Right atrium auricular region (tissue), 2 donors: ENCODE measurements around the gene EIF2AK2. TPM values are rescaled to one million over a fixed set of nuclear protein-coding genes. Genes with fewer than 3 reads are reported as not detected.

Experiments
- DNase-seq: peaks from one replicate; pipeline ENCODE4 v3.0.0-alpha.2; 2019; ENCODE audit warnings: low spot score
- H3K27ac ChIP-seq, 2 donors: fragments of 200-600 bp; sonication (generic); 1 replicate in 1 of 2; 2 replicates in 1 of 2; pipeline ENCODE4 v1.5.1; 2016 to 2019
- H3K27me3 ChIP-seq, 2 donors: fragments of 200-600 bp; sonication (generic); one replicate each; pipeline versions ENCODE4 v1.5.1 to v1.6.0; 2017 to 2019
- H3K36me3 ChIP-seq: fragments of 200-600 bp; sonication (generic); one replicate; pipeline ENCODE4 v1.5.1; 2016
- H3K4me1 ChIP-seq, 2 donors: fragments of 200-600 bp; sonication (generic); one replicate each; pipeline versions ENCODE4 v1.5.1 to v1.6.0; 2017 to 2019
- H3K4me3 ChIP-seq, 2 donors: fragments of 200-600 bp; sonication (generic); 1 replicate in 1 of 2; 2 replicates in 1 of 2; pipeline ENCODE4 v1.5.1; 2017 to 2019; ENCODE audit warnings: mild to moderate bottlenecking in 1 of 2, moderate library complexity in 1 of 2
- H3K9me3 ChIP-seq, 2 donors: fragments of 200-600 bp; sonication (generic); one replicate each; pipeline ENCODE4 v1.5.1; 2019
- total RNA-seq, 2 donors: library from RNA; depleted of rRNA; stranded (reverse); fragments of >200 nt; gene quantifications; one replicate each; pipeline ENCODE4 v1.1.0, GENCODE V29; 2016
- TF ChIP-seq, protein P1 (sequence below), 2 donors: fragments of 200-600 bp; sonication (generic); IDR thresholded peaks; one replicate each; pipeline ENCODE4 v1.5.1; 2019; ENCODE audit warnings: antibody characterized with exemption in 2 of 2

Gene EIF2AK2
- total RNA-seq, 2 donors from 2014 or later: 12.5 to 13.4 TPM

DNA sequence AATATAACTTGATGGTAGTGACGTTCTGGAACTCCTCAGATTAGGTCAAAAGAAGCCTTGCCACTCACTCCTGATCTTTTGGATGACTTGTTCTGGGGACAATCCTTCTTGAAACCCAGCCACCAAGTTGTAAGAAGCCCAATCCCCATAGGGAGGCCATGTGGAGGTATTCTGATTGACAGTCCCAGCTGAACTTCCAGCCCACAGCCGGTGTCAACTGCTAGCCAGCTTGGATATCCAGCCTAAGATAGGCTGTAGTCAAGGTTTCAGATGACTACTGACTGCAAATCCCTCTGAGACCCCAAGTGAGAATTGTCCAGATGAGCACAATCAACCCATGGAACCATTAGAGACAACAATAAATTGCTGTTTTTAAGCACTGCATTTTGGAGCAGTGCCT is 31.4 kb downstream of the EIF2AK2 start:
- H3K36me3 ChIP-seq: peaks cover 35% of the 10 kb centered on the region
- TF ChIP-seq, protein P1, sequence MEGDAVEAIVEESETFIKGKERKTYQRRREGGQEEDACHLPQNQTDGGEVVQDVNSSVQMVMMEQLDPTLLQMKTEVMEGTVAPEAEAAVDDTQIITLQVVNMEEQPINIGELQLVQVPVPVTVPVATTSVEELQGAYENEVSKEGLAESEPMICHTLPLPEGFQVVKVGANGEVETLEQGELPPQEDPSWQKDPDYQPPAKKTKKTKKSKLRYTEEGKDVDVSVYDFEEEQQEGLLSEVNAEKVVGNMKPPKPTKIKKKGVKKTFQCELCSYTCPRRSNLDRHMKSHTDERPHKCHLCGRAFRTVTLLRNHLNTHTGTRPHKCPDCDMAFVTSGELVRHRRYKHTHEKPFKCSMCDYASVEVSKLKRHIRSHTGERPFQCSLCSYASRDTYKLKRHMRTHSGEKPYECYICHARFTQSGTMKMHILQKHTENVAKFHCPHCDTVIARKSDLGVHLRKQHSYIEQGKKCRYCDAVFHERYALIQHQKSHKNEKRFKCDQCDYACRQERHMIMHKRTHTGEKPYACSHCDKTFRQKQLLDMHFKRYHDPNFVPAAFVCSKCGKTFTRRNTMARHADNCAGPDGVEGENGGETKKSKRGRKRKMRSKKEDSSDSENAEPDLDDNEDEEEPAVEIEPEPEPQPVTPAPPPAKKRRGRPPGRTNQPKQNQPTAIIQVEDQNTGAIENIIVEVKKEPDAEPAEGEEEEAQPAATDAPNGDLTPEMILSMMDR (IDR thresholded peaks at IDR 0.05): no peak
- no peaks in the 10 kb centered on the region for H3K9me3 ChIP-seq
- H3K27me3 ChIP-seq: no peaks in the 10 kb centered on the region
- H3K4me3 ChIP-seq: no peak overlapping the region
- DNase-seq: no peak
- no peaks in the 10 kb centered on the region for H3K4me1 ChIP-seq
- H3K27ac ChIP-seq: no peak overlapping the region

DNA sequence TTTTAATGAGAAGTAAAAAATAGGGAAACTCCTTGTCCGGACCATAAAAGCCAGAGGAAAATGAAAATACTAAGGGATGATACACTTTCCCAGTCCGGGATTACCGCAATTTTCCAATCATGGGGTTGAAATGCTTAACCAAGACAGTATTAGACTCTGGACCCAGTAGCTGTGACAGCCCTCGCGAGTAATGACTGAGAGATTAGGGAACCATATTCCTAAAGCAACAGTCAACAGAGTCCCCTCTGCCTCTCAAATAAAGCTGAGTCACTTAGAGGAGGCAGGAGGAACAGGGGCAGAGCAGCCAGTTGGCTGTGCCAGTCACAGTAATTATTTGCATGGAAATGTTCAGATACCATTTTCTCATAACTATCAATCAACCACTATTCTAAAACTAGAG is 37.6 kb downstream of the EIF2AK2 start:
- Histone ChIP-seq H3K4me3 (no peak overlapping the region), H3K9me3 (no peaks in the 10 kb centered on the region), H3K27ac (no peak overlapping the region), H3K27me3 (no peaks in the 10 kb centered on the region), H3K4me1 (no peaks in the 10 kb centered on the region), H3K36me3 (peaks cover 44% of the 10 kb centered on the region)
- DNase-seq: no peak
- TF ChIP-seq, protein P1 (IDR thresholded peaks at IDR 0.05): no peak

DNA sequence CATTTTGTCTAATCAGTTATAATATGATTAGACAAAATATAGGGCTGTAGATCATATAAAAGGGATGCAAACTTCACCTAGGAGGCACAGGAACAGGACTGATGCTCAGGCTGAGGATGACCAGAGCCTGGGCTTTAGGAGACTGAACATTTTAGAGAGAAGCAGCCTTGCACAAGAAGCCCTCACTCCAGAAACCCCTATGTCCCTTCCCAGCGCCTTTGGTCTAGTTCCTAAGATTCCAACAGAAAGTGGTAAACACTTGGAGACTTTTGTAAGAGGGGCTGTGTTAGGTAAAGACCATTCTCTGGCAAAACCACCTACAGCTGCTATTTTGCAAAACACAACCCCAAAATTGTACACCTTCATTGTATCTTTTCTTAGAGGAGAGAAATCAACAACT is 39.2 kb downstream of the EIF2AK2 start:
- peaks cover 38% of the 10 kb centered on the region for H3K36me3 ChIP-seq
- H3K27me3 ChIP-seq: no peaks in the 10 kb centered on the region
- no peak overlapping the region for H3K27ac ChIP-seq
- no peaks in the 10 kb centered on the region for H3K9me3 ChIP-seq
- no peak for DNase-seq
- TF ChIP-seq, protein P1 (IDR thresholded peaks at IDR 0.05): no peak
- no peak overlapping the region for H3K4me3 ChIP-seq
- no peaks in the 10 kb centered on the region for H3K4me1 ChIP-seq

DNA sequence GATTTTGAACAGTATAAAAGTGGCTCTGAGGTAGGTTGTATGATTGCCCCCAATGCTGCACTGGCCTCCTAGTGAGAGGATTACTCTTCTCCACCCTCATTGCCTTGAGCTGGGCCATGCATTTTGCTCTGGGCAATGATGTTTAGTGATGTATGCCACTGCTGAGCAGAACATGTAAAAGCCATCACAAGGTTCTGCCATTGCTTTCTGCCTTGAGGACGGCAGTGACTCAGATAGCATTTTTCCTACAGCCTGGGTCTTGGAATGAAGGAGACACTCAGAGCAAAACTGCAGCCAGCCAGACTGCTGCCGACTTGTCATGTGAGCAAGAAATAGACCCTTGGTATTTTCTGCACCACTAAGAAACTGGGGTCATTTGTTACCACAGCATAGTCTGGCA is 44.8 kb downstream of the EIF2AK2 start:
- TF ChIP-seq, protein P1 (IDR thresholded peaks at IDR 0.05): no peak
- Histone ChIP-seq H3K4me1 (no peaks in the 10 kb centered on the region), H3K27ac (no peak overlapping the region), H3K27me3 (no peaks in the 10 kb centered on the region), H3K4me3 (no peak overlapping the region), H3K9me3 (no peaks in the 10 kb centered on the region), H3K36me3 (peaks cover 49% of the 10 kb centered on the region)
- no peak for DNase-seq

DNA sequence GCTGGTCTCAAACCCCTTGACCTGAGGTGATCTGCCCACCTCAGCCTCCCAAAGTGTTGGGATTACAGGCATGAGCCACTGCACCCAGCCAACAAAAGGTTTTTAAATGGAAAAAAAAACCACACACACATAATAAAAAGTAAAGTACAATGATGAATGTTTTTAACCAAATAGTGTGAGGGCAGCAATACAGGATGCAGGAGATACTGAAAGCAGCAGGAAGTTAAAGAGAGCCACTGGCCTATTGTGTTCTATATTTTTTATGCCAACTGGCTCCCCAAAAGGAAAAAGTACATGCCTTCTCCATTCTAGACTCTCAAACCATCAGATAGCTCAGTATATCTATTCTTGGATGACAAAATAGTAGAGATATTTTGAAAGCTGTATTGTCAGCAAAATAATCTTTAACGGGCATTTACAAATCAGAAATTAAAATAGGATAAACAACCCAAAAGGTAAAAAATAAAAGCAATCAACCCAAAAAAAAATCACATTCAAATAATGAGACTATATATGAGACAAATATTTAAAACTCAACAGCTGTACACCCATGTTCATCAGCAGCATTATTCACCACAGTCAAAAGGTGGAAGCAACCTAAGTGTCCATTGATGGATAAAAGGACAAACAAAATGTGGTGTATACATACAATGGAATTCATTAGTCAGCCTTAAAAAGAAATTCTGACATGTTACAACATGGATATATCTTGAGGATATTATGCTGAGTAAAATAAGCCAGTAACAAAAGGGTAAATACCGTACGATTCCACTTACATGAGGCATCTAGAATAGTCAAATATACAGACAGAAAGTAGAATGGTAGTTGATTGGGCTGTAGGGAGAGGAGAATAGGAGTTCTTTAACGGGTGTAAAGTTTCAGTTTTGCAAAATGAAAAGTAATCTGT is 46.2 kb downstream of the EIF2AK2 start:
- TF ChIP-seq, protein P1 (IDR thresholded peaks at IDR 0.05): no peak
- no peaks in the 10 kb centered on the region for H3K9me3 ChIP-seq
- H3K27ac ChIP-seq: no peak overlapping the region
- H3K4me1 ChIP-seq: no peaks in the 10 kb centered on the region
- H3K4me3 ChIP-seq: no peak overlapping the region
- no peak for DNase-seq
- peaks cover 55% of the 10 kb centered on the region for H3K36me3 ChIP-seq
- H3K27me3 ChIP-seq: no peaks in the 10 kb centered on the region
